AML-193 (cell line): ENCODE measurements around the gene SARDH.
"Not testable (repeated sequence)": the region's sequence is repeated elsewhere in the genome, so short reads cannot be mapped to it uniquely, and the experiment has no call there.

Experiments used
- DNase-seq, 2 experiments: peaks; one replicate each; lab custom pipeline; 2025; lab: John Stamatoyannopoulos, UW

SARDH gene

GRCh38 chr9:133777068-133777791, 39.1 kb upstream of the SARDH start:
- DNase-seq: no peak

DNA sequence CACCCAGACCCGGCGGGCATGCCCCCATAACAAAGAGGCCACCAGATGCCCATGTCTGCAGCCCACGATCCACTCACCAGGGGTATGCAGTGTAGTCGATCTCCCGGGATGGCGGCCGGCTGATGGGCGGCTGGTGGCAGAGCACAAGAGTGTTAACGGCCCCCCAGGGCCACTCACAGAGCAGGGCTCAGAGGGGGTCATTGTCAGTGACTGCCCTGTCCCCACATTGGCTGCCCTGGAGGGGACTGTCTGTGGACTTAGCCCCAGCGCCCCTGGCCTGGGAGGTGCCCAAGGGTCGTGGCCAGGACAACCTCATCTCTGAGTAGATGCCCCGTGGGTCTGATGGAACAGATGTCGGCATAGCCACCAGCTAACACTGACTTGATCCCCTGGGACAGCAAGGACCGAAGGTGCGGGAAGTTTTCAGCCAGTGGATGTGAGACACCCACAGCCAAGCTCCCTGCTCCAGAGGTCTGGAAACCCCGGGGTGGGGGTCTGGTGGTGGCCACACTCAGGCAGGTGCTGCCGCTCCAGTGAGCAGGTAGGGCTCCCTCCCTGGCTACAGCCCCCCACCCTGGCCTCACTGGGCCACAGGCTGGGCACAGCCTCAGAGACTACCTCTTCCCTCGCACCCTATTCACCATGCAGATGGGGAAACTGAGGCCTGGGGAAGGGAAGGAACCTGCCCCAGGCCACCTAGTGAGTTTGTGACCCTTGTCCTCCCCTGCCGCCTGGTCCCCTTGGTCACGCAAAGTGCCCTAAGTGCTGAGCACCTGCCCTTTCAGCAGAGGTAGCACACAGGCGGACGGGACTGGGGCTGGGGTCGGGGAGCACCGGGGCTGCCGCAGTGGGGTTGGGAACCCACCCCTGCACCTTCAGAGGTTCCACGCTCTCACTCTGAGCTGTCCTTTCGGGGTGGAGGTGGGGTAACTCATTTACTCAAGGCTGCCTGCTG, 38.1 kb upstream of the SARDH start:
- DNase-seq: no peak

GRCh38 chr9:133775291-133775690, 37.1 kb upstream of the SARDH start:
- DNase-seq: no peak

GRCh38 chr9:133774799-133775198, 36.6 kb upstream of the SARDH start:
- DNase-seq: no peak

- no peak for DNase-seq
Observed at GRCh38 chr9:133773889-133774655, 35.9 kb upstream of the SARDH start.

DNA sequence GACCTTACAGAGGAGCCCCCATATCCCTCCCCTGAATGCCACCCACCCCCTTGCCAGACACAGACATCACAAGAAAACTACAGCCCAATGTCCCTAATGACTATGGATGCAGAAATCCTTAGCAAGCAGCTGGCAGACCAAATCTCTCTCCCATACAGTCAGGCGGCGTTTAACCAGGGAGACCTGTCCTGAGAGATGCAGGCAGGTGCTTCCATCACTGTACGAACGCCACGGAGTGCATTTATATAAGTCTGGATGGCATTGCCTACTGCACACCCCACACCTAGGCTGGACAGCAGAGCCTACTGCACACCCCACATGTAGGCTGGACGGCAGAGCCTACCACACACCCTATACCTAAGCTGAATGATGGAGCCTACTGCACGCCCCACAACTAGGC, 34.4 kb upstream of the SARDH start:
- no peak for DNase-seq

GRCh38 chr9:133771486-133772482, 33.6 kb upstream of the SARDH start:
- DNase-seq: no peak

- DNase-seq: no peak
Observed at GRCh38 chr9:133770076-133770777, 32.1 kb upstream of the SARDH start.

GRCh38 chr9:133769511-133770075, 31.4 kb upstream of the SARDH start:
- no peak for DNase-seq

DNA sequence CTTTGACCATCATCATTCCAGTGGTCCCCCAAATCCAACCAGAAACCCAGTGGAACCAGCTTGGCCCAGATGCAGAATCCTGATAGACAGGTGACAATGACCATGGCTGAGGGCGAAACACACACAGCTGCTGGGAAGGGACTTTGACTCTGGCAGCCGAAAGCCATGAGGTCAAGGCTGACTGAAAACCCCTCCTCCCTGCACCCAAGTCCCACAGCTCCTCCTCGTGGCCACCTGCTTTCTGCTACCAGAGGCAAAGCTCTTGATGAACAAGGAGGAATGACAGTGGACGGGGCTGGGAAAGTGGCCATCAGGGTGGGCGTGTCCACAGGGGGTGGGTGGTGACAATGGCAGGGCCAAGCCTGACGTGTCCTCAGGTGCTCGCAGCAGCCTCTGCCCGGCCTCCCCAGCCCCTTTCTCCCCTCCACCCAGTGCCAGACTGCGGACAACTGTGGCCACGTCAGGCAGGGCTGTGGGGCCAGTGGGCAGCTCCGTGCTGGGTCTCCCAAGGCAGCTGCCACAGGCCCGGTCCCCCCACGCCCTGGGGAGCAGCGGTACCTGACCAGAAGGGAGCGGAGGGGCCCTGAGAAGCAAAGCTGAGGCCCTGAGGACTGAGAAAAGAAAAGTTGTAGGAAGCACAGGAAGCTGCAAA, 30.8 kb upstream of the SARDH start:
- DNase-seq: no peak

- DNase-seq: no peak
Observed at GRCh38 chr9:133768371-133768858, 30.3 kb upstream of the SARDH start.

DNA sequence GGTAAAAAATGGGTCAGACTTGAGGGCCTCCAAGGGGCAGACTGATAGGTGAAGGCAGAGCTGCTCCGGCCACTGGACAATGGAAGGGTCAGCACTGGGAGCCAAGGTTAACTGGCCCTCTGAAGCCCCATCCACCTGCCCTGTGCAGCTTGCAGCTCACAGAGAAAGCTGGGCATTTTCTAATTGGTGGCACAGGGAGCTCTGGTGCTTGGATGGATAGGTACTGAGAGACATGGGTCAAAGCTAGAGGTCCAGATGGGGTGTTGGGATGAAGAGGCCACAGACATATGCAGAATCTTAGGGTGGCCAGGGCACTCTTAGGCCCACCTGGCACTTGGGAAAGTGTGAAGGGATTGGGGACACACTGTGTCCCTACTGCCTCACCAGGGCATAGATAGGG, 29.5 kb upstream of the SARDH start:
- no peak for DNase-seq

- DNase-seq: no peak
Observed at GRCh38 chr9:133767008-133767407, 28.9 kb upstream of the SARDH start.

DNA sequence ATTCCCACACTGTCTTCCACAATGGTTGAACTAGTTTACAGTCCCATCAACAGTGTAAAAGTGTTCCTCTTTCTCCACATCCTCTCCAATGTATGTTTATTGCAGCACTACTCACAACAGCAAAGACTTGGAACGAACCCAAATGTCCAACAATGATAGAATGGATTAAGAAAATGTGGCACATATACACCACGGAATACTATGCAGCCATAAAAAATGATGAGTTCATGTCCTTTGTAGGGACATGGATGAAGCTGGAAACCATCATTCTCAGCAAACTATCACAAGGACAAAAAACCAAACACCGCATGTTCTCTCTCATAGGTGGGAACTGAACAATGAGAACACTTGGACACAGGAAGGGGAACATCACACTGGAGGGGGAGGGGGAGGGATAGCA, 28.1 kb upstream of the SARDH start:
- not testable (repeated sequence) for DNase-seq

DNA sequence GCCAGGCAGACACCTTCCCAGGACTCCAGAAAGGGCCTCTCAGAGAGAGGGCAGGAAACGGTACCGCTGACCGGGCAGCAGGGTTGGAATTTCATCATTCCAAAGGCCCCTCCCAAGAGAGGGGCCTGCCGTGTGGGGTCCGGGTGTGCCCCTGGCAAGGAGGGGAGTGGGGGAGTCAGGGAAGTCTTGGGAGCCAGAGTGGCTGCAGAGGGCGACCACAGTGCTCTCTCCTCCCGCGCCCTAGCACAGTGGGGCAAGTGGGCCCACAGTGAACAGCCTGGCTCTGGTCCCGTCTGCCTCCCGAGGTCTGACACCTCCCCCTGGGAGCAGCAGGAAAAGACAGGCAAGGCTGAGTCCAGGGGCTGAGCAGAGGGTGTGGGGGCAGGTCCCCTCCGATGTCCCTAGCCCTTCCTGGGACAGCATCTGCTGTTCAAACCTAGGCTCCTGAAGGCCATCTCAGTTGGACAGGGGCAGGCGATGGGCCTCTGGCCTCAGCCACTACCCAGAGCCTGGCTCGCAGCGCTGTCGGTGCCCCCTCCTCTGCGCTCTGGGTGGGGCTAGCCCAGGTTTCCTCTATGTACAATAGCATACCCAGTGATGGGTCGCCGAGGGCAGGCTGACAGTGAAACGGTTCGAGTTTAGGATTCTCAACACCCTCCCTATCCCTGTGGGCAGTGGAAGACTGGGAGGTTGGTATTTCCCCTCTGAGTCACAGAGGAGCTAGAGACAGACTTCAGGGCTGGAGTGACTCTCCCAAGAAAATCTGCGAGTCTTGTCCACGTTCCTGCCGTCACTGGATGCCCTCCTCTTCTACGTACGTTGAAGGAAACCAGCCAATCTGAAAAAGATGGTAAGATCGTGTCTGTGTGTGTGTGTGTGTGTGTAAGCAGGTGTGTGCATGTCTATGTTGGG, 25.4 kb upstream of the SARDH start:
- DNase-seq: no peak

DNA sequence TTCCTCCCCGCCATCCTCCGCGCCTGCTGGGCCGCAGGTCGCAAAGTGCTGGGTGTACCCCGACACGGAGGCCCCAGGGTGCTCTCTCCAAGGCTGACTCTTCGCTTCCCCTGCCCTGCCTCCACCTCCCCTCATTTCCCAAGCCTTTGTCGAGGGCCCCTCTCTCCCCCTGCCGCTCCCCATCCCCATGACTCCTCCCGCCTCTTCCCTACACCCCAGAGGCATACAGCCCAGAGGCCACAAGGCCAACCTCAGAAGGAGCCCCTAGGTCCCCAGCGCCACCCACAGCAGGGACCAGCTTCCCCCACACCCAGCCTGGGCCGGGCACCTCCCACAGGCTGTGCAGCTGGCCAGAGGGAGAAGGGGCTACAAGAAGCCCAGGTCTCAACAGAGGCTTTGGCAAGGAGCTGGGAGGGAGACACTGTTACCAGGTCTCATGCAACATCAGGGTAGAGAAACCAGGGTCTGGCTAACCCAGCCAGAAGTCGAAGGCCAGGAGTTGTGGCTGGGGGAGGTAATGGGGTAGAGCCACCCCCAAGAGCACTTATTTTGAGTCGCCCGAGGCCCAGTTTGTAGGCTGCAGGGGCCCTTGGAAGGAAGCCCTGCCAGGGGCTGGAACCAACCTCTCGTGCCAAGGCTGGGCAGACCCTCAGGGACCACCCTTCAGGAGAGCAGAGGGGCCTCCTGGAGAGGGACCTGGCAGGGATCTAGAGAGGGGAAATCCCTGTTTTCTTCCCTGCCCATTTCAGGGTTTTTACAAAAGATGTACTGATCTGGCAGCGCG, 24.5 kb upstream of the SARDH start:
- DNase-seq: no peak

- no peak for DNase-seq
Observed at GRCh38 chr9:133761641-133762248, 23.6 kb upstream of the SARDH start.
